Mucosa of descending colon (tissue), 3 donors: Measurements from ENCODE around the gene TCF4. TPM values are rescaled to one million over a fixed set of nuclear protein-coding genes. Genes with fewer than 3 reads are reported as not detected.

Source experiments
- ATAC-seq: fragments of 200-7000 bp; cut with Tn5 transposase; one replicate; pipeline ENCODE4 v1.9.1; 2020; ENCODE audit warnings: mild to moderate bottlenecking, moderate library complexity
- DNase-seq, 3 donors: peaks; one replicate each; pipeline ENCODE4 v3.0.0-alpha.2; 2020
- H3K36me3 ChIP-seq: fragments of 200-600 bp; one replicate; pipeline ENCODE4 v1.8.0; 2021; ENCODE audit warnings: low read depth, mild to moderate bottlenecking
- H3K4me1 ChIP-seq: fragments of 200-600 bp; one replicate; pipeline ENCODE4 v1.8.0; 2021; ENCODE audit warnings: low read depth, mild to moderate bottlenecking
- H3K4me3 ChIP-seq: fragments of 200-600 bp; one replicate; pipeline ENCODE4 v1.8.0; 2021; ENCODE audit warnings: mild to moderate bottlenecking
- H3K9me3 ChIP-seq: fragments of 200-600 bp; one replicate; pipeline ENCODE4 v1.8.0; 2021; ENCODE audit warnings: mild to moderate bottlenecking
- CTCF ChIP-seq: fragments of 200-600 bp; IDR thresholded peaks from one replicate; pipeline ENCODE4 v1.8.0; 2022; ENCODE audit warnings: antibody characterized with exemption, mild to moderate bottlenecking
- intact Hi-C, 2 donors: fragments of 100-400 bp; cut with DNase I in 1 of 2; cut with micrococcal nuclease in 1 of 2; formaldehyde crosslinking; loops; one replicate each; pipeline versions ENCODE4 v1.11.0 to v1.11.1; 2022; cut with DNase I, micrococcal nuclease
- total RNA-seq, 3 donors: library from RNA; stranded (reverse); fragmentation: NEBNext Ultra II Directional in 2 of 3; extraction: Animal tissue kit (Norgen Biotek cat#: 25700) in 2 of 3; gene quantifications; one replicate each; pipeline versions ENCODE4 v1.2.1 to v1.2.4, GENCODE V29; 2021 to 2023
- donor health status: DM: no; HTN: no; CAD: no; lungs with moderate emphysema.
- donor health status: DM: no; HTN: no; CAD: no.
- donor health status: DM: no; HTN: yes; CAD: no.

TCF4 gene
- total RNA-seq, 3 donors from 2014 or later, result 20.7 to 88.2 (median 24.6) TPM

DNA sequence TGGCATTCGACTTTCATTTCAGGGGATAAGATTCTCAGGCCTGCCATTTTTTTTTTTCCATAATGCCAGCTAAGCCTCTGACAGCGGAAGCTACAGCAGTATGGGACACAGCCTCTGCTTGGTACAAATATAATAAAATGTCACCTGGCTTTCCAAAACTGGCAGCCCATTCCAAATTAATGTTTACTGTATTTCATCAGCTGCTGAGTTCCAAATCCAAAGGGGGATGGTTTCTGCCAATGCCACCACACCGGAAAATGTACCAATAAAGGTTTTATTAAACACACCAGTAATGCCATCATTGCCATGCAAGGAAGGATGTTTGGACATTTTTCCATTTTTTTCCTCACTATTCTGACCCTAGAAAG is 352.9 kb downstream of the TCF4 start:
- ATAC-seq (no peak), DNase-seq (no peak)
- Histone ChIP-seq H3K4me3 (no peak overlapping the region), H3K9me3 (no peaks in the 10 kb centered on the region), H3K4me1 (peaks cover 4% of the 10 kb centered on the region), H3K36me3 (no peaks in the 10 kb centered on the region)
- intact Hi-C loops, result loop anchor here in 1 of 2 donors (5.0 kb wide), 1 partner anchor 357 kb away; no protein-coding TSS in a partner anchor
- TF ChIP-seq CTCF, result no peak

GRCh38 chr18:55234366-55235093 is 353.5 kb downstream of the TCF4 start:
- peaks cover 4% of the 10 kb centered on the region for H3K4me1 ChIP-seq
- intact Hi-C loops, result loop anchor here (5.0 kb wide), 2 partner anchors 358 to 1353 kb away; no protein-coding TSS in a partner anchor
- DNase-seq, result peak in 2 of 3 donors; percentile 73 to 91

GRCh38 chr18:55233857-55234256 is 354.1 kb downstream of the TCF4 start:
- no peak for DNase-seq
- ATAC-seq, result no peak
- H3K4me3 ChIP-seq, result no peak overlapping the region
- H3K4me1 ChIP-seq, result peaks cover 4% of the 10 kb centered on the region
- H3K9me3 ChIP-seq, result no peaks in the 10 kb centered on the region
- intact Hi-C loops, result loop anchor here in 1 of 2 donors (5.0 kb wide), 1 partner anchor 1353 kb away; no protein-coding TSS in a partner anchor
- no peak for TF ChIP-seq CTCF
- no peaks in the 10 kb centered on the region for H3K36me3 ChIP-seq

More at GRCh38 chr18:55234366-55235093, 353.5 kb downstream of the TCF4 start:
- Histone ChIP-seq H3K9me3 (no peaks in the 10 kb centered on the region), H3K36me3 (no peaks in the 10 kb centered on the region), H3K4me3 (no peak overlapping the region)
- peak; percentile 40 for TF ChIP-seq CTCF
- ATAC-seq, result peak; percentile 88

GRCh38 chr18:55232506-55232905 is 355.5 kb downstream of the TCF4 start:
- intact Hi-C loops, result loop anchor here in 1 of 2 donors (5.0 kb wide), 1 partner anchor 1355 kb away; no protein-coding TSS in a partner anchor
- no peaks in the 10 kb centered on the region for H3K9me3 ChIP-seq
- DNase-seq, result no peak
- TF ChIP-seq CTCF, result no peak
- no peak overlapping the region for H3K4me3 ChIP-seq
- peaks cover 4% of the 10 kb centered on the region for H3K4me1 ChIP-seq
- no peak for ATAC-seq
- H3K36me3 ChIP-seq, result no peaks in the 10 kb centered on the region

GRCh38 chr18:55229682-55230081 is 358.3 kb downstream of the TCF4 start:
- H3K36me3 ChIP-seq, result no peaks in the 10 kb centered on the region
- H3K4me1 ChIP-seq, result no peaks in the 10 kb centered on the region
- no peaks in the 10 kb centered on the region for H3K9me3 ChIP-seq
- TF ChIP-seq CTCF, result no peak
- H3K4me3 ChIP-seq, result no peak overlapping the region
- DNase-seq (no peak), ATAC-seq (no peak)
- intact Hi-C loops, result loop anchor here in 1 of 2 donors (5.0 kb wide), 1 partner anchor 1358 kb away; no protein-coding TSS in a partner anchor
